Effector memory CD4-positive, alpha-beta T cell (primary cell): ENCODE results near the gene SLC38A8.

Experiments used
- DNase-seq, 3 donors: peaks; one replicate each; pipeline ENCODE4 v3.0.0-alpha.2; 2020
- H3K27ac ChIP-seq: 2 replicates; pipeline ENCODE4 v1.7.0; 2013; ENCODE audit warnings: mild to moderate bottlenecking, low read length, moderate library complexity; ENCODE audit not compliant: insufficient read depth, poor library complexity, severe bottlenecking
- H3K27me3 ChIP-seq: replicated peaks from 2 replicates; pipeline ENCODE4 v1.7.0; 2013; ENCODE audit warnings: mild to moderate bottlenecking, low read length; ENCODE audit not compliant: insufficient read depth, control insufficient read depth, poor library complexity, severe bottlenecking
- H3K36me3 ChIP-seq: 2 replicates; pipeline ENCODE4 v1.7.0; 2013; ENCODE audit warnings: mild to moderate bottlenecking, low read length, moderate library complexity; ENCODE audit not compliant: control insufficient read depth, insufficient read depth
- H3K4me1 ChIP-seq: 2 replicates; pipeline ENCODE4 v1.7.0; 2013; ENCODE audit warnings: low read length, mild to moderate bottlenecking; ENCODE audit not compliant: control insufficient read depth, insufficient read depth, poor library complexity, severe bottlenecking
- H3K4me3 ChIP-seq: 2 replicates; pipeline ENCODE4 v1.7.0; 2013; ENCODE audit warnings: low read length, low read depth, mild to moderate bottlenecking; ENCODE audit not compliant: insufficient read depth, poor library complexity, severe bottlenecking
- H3K9me3 ChIP-seq: 2 replicates; pipeline ENCODE4 v1.7.0; 2013; ENCODE audit warnings: mild to moderate bottlenecking, low read length, moderate library complexity; ENCODE audit not compliant: control insufficient read depth

Gene SLC38A8

GRCh38 chr16:84043486-84044117 is 1.0 kb upstream of the SLC38A8 start:
- no peaks in the 10 kb centered on the region for H3K27me3 ChIP-seq

GRCh38 chr16:84042879-84043485 is 387 bp upstream of the SLC38A8 start:
- Histone ChIP-seq H3K4me1 (no peaks in the 10 kb centered on the region), H3K27ac (no peak overlapping the region), H3K9me3 (no peaks in the 10 kb centered on the region), H3K4me3 (no peak overlapping the region), H3K27me3 (no peaks in the 10 kb centered on the region), H3K36me3 (no peaks in the 10 kb centered on the region)
- no peak for DNase-seq

More at GRCh38 chr16:84043486-84044117, 1.0 kb upstream of the SLC38A8 start:
- Histone ChIP-seq H3K4me1 (no peaks in the 10 kb centered on the region), H3K36me3 (no peaks in the 10 kb centered on the region), H3K4me3 (no peak overlapping the region), H3K9me3 (no peaks in the 10 kb centered on the region), H3K27ac (no peak overlapping the region)
- DNase-seq = no peak

- H3K27me3 ChIP-seq = no peaks in the 10 kb centered on the region
- no peaks in the 10 kb centered on the region for H3K36me3 ChIP-seq
- DNase-seq = no peak
- H3K27ac ChIP-seq = no peak overlapping the region
- H3K9me3 ChIP-seq = no peaks in the 10 kb centered on the region
- no peaks in the 10 kb centered on the region for H3K4me1 ChIP-seq
- H3K4me3 ChIP-seq = no peak overlapping the region
Measured at GRCh38 chr16:84041881-84042280, 714 bp downstream of the SLC38A8 start.

- Histone ChIP-seq H3K27ac (no peak overlapping the region), H3K4me1 (no peaks in the 10 kb centered on the region), H3K27me3 (no peaks in the 10 kb centered on the region), H3K36me3 (no peaks in the 10 kb centered on the region), H3K4me3 (no peak overlapping the region), H3K9me3 (no peaks in the 10 kb centered on the region)
- no peak for DNase-seq
Measured at GRCh38 chr16:84040823-84041820, 1.5 kb downstream of the SLC38A8 start.

GRCh38 chr16:84040226-84040822 is 2.3 kb downstream of the SLC38A8 start:
- H3K4me3 ChIP-seq = no peak overlapping the region
- H3K36me3 ChIP-seq = no peaks in the 10 kb centered on the region
- no peaks in the 10 kb centered on the region for H3K9me3 ChIP-seq
- no peaks in the 10 kb centered on the region for H3K27me3 ChIP-seq
- DNase-seq = no peak
- no peaks in the 10 kb centered on the region for H3K4me1 ChIP-seq
- H3K27ac ChIP-seq = no peak overlapping the region

- Histone ChIP-seq H3K27me3 (no peaks in the 10 kb centered on the region), H3K27ac (no peak overlapping the region), H3K9me3 (no peaks in the 10 kb centered on the region), H3K4me3 (no peak overlapping the region), H3K36me3 (no peaks in the 10 kb centered on the region), H3K4me1 (no peaks in the 10 kb centered on the region)
- DNase-seq = no peak
Measured at GRCh38 chr16:84039696-84040095, 2.9 kb downstream of the SLC38A8 start.

- Histone ChIP-seq H3K27me3 (no peaks in the 10 kb centered on the region), H3K9me3 (no peaks in the 10 kb centered on the region), H3K27ac (no peak overlapping the region), H3K36me3 (no peaks in the 10 kb centered on the region), H3K4me3 (no peak overlapping the region), H3K4me1 (no peaks in the 10 kb centered on the region)
- no peak for DNase-seq
Measured at GRCh38 chr16:84038469-84038868, 4.1 kb downstream of the SLC38A8 start.

- no peak for DNase-seq
- Histone ChIP-seq H3K4me3 (no peak overlapping the region), H3K9me3 (no peaks in the 10 kb centered on the region), H3K36me3 (no peaks in the 10 kb centered on the region), H3K27me3 (no peaks in the 10 kb centered on the region), H3K27ac (no peak overlapping the region), H3K4me1 (no peaks in the 10 kb centered on the region)
Measured at GRCh38 chr16:84036982-84037425, 5.6 kb downstream of the SLC38A8 start.

GRCh38 chr16:84036131-84036530 is 6.5 kb downstream of the SLC38A8 start:
- Histone ChIP-seq H3K36me3 (no peaks in the 10 kb centered on the region), H3K4me3 (no peak overlapping the region), H3K9me3 (no peaks in the 10 kb centered on the region), H3K27ac (no peak overlapping the region), H3K27me3 (no peaks in the 10 kb centered on the region), H3K4me1 (no peaks in the 10 kb centered on the region)
- DNase-seq = no peak
